ENCODE results near the gene PRM2.
"Not testable (repeated sequence)": the region's sequence is repeated elsewhere in the genome, so short reads cannot be mapped to it uniquely, and the experiment has no call there.

PRM2 gene

GRCh38 chr16:11307639-11308492, 31.6 kb upstream of the PRM2 start:
- DNase-seq = no peak

GRCh38 chr16:11306997-11307638, 30.8 kb upstream of the PRM2 start:
- DNase-seq = no peak

- DNase-seq = no peak
Measured at GRCh38 chr16:11306381-11306780, 30.1 kb upstream of the PRM2 start.

GRCh38 chr16:11303405-11304138, 27.3 kb upstream of the PRM2 start:
- peak; percentile 85 for DNase-seq

- DNase-seq = peak; percentile 79
Measured at GRCh38 chr16:11302977-11303376, 26.7 kb upstream of the PRM2 start.

GRCh38 chr16:11301645-11302501, 25.6 kb upstream of the PRM2 start:
- peak; percentile 7 for DNase-seq

GRCh38 chr16:11300560-11300892, 24.2 kb upstream of the PRM2 start:
- DNase-seq = no peak

- DNase-seq = no peak
Measured at GRCh38 chr16:11299865-11300559, 23.7 kb upstream of the PRM2 start.

GRCh38 chr16:11298950-11299547, 22.8 kb upstream of the PRM2 start:
- DNase-seq = not testable (repeated sequence)

- no peak for DNase-seq
Measured at GRCh38 chr16:11298143-11298900, 22.0 kb upstream of the PRM2 start.

GRCh38 chr16:11297492-11298142, 21.3 kb upstream of the PRM2 start:
- DNase-seq = peak; percentile 69

GRCh38 chr16:11296706-11297491, 20.6 kb upstream of the PRM2 start:
- no peak for DNase-seq

- no peak for DNase-seq
Measured at GRCh38 chr16:11296351-11296705, 20.0 kb upstream of the PRM2 start.

- no peak for DNase-seq
Measured at GRCh38 chr16:11295672-11296071, 19.4 kb upstream of the PRM2 start.

- no peak for DNase-seq
Measured at GRCh38 chr16:11292076-11292748, 15.9 kb upstream of the PRM2 start.

GRCh38 chr16:11291091-11291703, 14.9 kb upstream of the PRM2 start:
- no peak for DNase-seq

GRCh38 chr16:11290102-11290893, 14.0 kb upstream of the PRM2 start:
- DNase-seq = no peak

GRCh38 chr16:11289696-11290095, 13.4 kb upstream of the PRM2 start:
- not testable (repeated sequence) for DNase-seq
